ENCODE data around the gene NPY1R. TPM values are rescaled to one million over a fixed set of nuclear protein-coding genes. Genes with fewer than 3 reads are reported as not detected.

The NPY1R gene
- 0.03 and 1.2 TPM in 2 replicates for total RNA-seq (2014; rRNA removed; shearing (Covaris generic); ENCODE audit: low replicate concordance)

- H3K36me3 ChIP-seq, result no peaks in the 10 kb centered on the region
- no peaks in the 10 kb centered on the region for H3K9me3 ChIP-seq
- H3K27me3 ChIP-seq, result peaks cover 24% of the 10 kb centered on the region
- H3K4me3 ChIP-seq, result peak within 1 kb of the TSS; percentile 49
- peak; percentile 82 for DNase-seq
Observed at GRCh38 chr4:163332526-163333406, at the start of gene NPY1R. TSS of gene NPY1R (minus strand) at chr4:163332596. CDS start at chr4:163326554, 6,042 bp downstream.

- H3K4me3 ChIP-seq, result no peak overlapping the region
- no peaks in the 10 kb centered on the region for H3K36me3 ChIP-seq
- H3K9me3 ChIP-seq, result no peaks in the 10 kb centered on the region
- DNase-seq, result no peak
- H3K27me3 ChIP-seq, result no peaks in the 10 kb centered on the region
Observed at GRCh38 chr4:163380703-163381102, 48.3 kb upstream of the NPY1R start.

- no peaks in the 10 kb centered on the region for H3K36me3 ChIP-seq
- no peak overlapping the region for H3K4me3 ChIP-seq
- H3K9me3 ChIP-seq, result no peaks in the 10 kb centered on the region
- H3K27me3 ChIP-seq, result no peaks in the 10 kb centered on the region
- DNase-seq, result no peak
Observed at GRCh38 chr4:163378661-163379060, 46.3 kb upstream of the NPY1R start.

GRCh38 chr4:163372029-163372428, 39.6 kb upstream of the NPY1R start:
- H3K36me3 ChIP-seq, result no peaks in the 10 kb centered on the region
- H3K9me3 ChIP-seq, result no peaks in the 10 kb centered on the region
- H3K27me3 ChIP-seq, result peaks cover 9% of the 10 kb centered on the region
- H3K4me3 ChIP-seq, result no peak overlapping the region
- DNase-seq, result no peak

GRCh38 chr4:163367651-163368050, 35.3 kb upstream of the NPY1R start:
- H3K36me3 ChIP-seq, result no peaks in the 10 kb centered on the region
- H3K4me3 ChIP-seq, result no peak overlapping the region
- H3K27me3 ChIP-seq, result peaks cover 11% of the 10 kb centered on the region
- no peak for DNase-seq
- no peaks in the 10 kb centered on the region for H3K9me3 ChIP-seq

GRCh38 chr4:163356104-163356503, 23.7 kb upstream of the NPY1R start:
- Histone ChIP-seq H3K36me3 (no peaks in the 10 kb centered on the region), H3K4me3 (no peak overlapping the region), H3K27me3 (peaks cover 11% of the 10 kb centered on the region), H3K9me3 (no peaks in the 10 kb centered on the region)
- no peak for DNase-seq

GRCh38 chr4:163353054-163353453, 20.7 kb upstream of the NPY1R start:
- H3K36me3 ChIP-seq, result no peaks in the 10 kb centered on the region
- no peak overlapping the region for H3K4me3 ChIP-seq
- no peak for DNase-seq
- peaks cover 9% of the 10 kb centered on the region for H3K27me3 ChIP-seq
- H3K9me3 ChIP-seq, result no peaks in the 10 kb centered on the region

- Histone ChIP-seq H3K9me3 (no peaks in the 10 kb centered on the region), H3K36me3 (no peaks in the 10 kb centered on the region), H3K27me3 (peaks cover 14% of the 10 kb centered on the region), H3K4me3 (no peak overlapping the region)
- no peak for DNase-seq
Observed at GRCh38 chr4:163350672-163351071, 18.3 kb upstream of the NPY1R start.

- Histone ChIP-seq H3K9me3 (no peaks in the 10 kb centered on the region), H3K36me3 (no peaks in the 10 kb centered on the region), H3K27me3 (peaks cover 63% of the 10 kb centered on the region), H3K4me3 (peak overlapping the region; percentile 30)
- peak; percentile 25 for DNase-seq
Observed at GRCh38 chr4:163344147-163345125, 12.0 kb upstream of the NPY1R start.

GRCh38 chr4:163343604-163344146, 11.3 kb upstream of the NPY1R start, which contains the start of gene NPY5R:
TSS of gene NPY5R (plus strand) at chr4:163343892. CDS start at chr4:163350274, 6,382 bp downstream.
- Histone ChIP-seq H3K36me3 (no peaks in the 10 kb centered on the region), H3K27me3 (peaks cover 68% of the 10 kb centered on the region), H3K4me3 (peak within 1 kb of the TSS; percentile 30), H3K9me3 (no peaks in the 10 kb centered on the region)
- DNase-seq, result peak; percentile 13

- no peak for DNase-seq
- Histone ChIP-seq H3K27me3 (peaks cover 40% of the 10 kb centered on the region), H3K36me3 (no peaks in the 10 kb centered on the region), H3K9me3 (no peaks in the 10 kb centered on the region), H3K4me3 (no peak overlapping the region)
Observed at GRCh38 chr4:163335384-163335783, 3.0 kb upstream of the NPY1R start.

GRCh38 chr4:163331629-163332376, 593 bp downstream of the NPY1R start:
- Histone ChIP-seq H3K9me3 (no peaks in the 10 kb centered on the region), H3K4me3 (peak overlapping the region; percentile 49), H3K36me3 (no peaks in the 10 kb centered on the region), H3K27me3 (peaks cover 24% of the 10 kb centered on the region)
- peak; percentile 44 for DNase-seq

GRCh38 chr4:163330916-163331628, 1.3 kb downstream of the NPY1R start:
- Histone ChIP-seq H3K9me3 (no peaks in the 10 kb centered on the region), H3K27me3 (peaks cover 26% of the 10 kb centered on the region), H3K4me3 (no peak overlapping the region; the same call in 1 of the 2 replicates), H3K36me3 (no peaks in the 10 kb centered on the region)
- DNase-seq, result no peak

- H3K4me3 ChIP-seq, result no peak overlapping the region
- no peak for DNase-seq
- no peaks in the 10 kb centered on the region for H3K36me3 ChIP-seq
- H3K9me3 ChIP-seq, result no peaks in the 10 kb centered on the region
- H3K27me3 ChIP-seq, result no peaks in the 10 kb centered on the region
Observed at GRCh38 chr4:163317110-163317509, 15.3 kb downstream of the NPY1R start.

- no peaks in the 10 kb centered on the region for H3K27me3 ChIP-seq
- H3K36me3 ChIP-seq, result no peaks in the 10 kb centered on the region
- no peak overlapping the region for H3K4me3 ChIP-seq
- no peak for DNase-seq
- no peaks in the 10 kb centered on the region for H3K9me3 ChIP-seq
Observed at GRCh38 chr4:163309466-163309865, 22.9 kb downstream of the NPY1R start.
